Heart right ventricle (tissue), 16 donors: ENCODE measurements around the gene NHP2. TPM values are rescaled to one million over a fixed set of nuclear protein-coding genes. Genes with fewer than 3 reads are reported as not detected.
"Not testable (repeated sequence)": the region's sequence is repeated elsewhere in the genome, so short reads cannot be mapped to it uniquely, and the experiment has no call there.

Experiments used
- ATAC-seq, 8 donors: fragments of 200-7000 bp; cut with Tn5 transposase; one replicate each; pipeline ENCODE4 v1.9.1; 2020; ENCODE audit warnings: mild to moderate bottlenecking in 8 of 8, moderate library complexity in 8 of 8, moderate number of reproducible peaks in 1 of 8
- DNase-seq, 2 donors: peaks; one replicate each; pipeline ENCODE4 v3.0.0-alpha.2; 2020
- H3K27ac ChIP-seq, 10 donors: fragments of 200-600 bp; sonication (generic) in 2 of 10; one replicate each; pipeline versions ENCODE4 v1.5.0 to v1.8.0; 2020 to 2022; ENCODE audit warnings: mild to moderate bottlenecking in 3 of 10
- H3K27me3 ChIP-seq, 7 donors: fragments of 200-600 bp; one replicate each; pipeline ENCODE4 v1.8.0; 2021 to 2022; ENCODE audit warnings: mild to moderate bottlenecking in 2 of 7
- H3K36me3 ChIP-seq, 9 donors: fragments of 200-600 bp; sonication (generic) in 1 of 9; one replicate each; pipeline versions ENCODE4 v1.5.0 to v1.8.0; 2020 to 2022; ENCODE audit warnings: mild to moderate bottlenecking in 2 of 9
- H3K4me1 ChIP-seq, 9 donors: fragments of 200-600 bp; sonication (generic) in 1 of 9; one replicate each; pipeline versions ENCODE4 v1.5.0 to v1.8.0; 2020 to 2022; ENCODE audit warnings: mild to moderate bottlenecking in 4 of 9
- H3K4me3 ChIP-seq, 10 donors: fragments of 200-600 bp; sonication (generic) in 2 of 10; one replicate each; pipeline versions ENCODE4 v1.5.0 to v1.8.0; 2020 to 2022; ENCODE audit warnings: mild to moderate bottlenecking in 7 of 10, moderate library complexity in 2 of 10
- H3K9me3 ChIP-seq, 11 donors: fragments of 200-600 bp in 10 of 11; sonication (generic) in 2 of 11; one replicate each; pipeline versions ENCODE4 v1.5.0 to v1.8.0; 2013 to 2022; ENCODE audit warnings: mild to moderate bottlenecking in 2 of 11, control low read depth in 1 of 11, moderate library complexity in 1 of 11
- CTCF ChIP-seq, 9 donors: fragments of 200-600 bp; sonication (generic) in 2 of 9; IDR thresholded peaks; one replicate each; pipeline versions ENCODE4 v1.5.0 to v1.8.0; 2021 to 2022; ENCODE audit warnings: antibody characterized with exemption in 9 of 9, mild to moderate bottlenecking in 5 of 9, moderate library complexity in 1 of 9
- WGBS, 2 donors: extraction: QIAGEN DNeasy Blood & Tissue Kit; methylation state at CpG; one replicate each; pipeline ENCODE4 v1.1.7; 2013; ENCODE audit warnings: inconsistent platforms in 1 of 2; 5-methylcytosine and 5-hydroxymethylcytosine counted together
- intact Hi-C, 10 donors: fragments of 100-400 bp; cut with DNase I; formaldehyde crosslinking; loops; one replicate each; pipeline versions ENCODE4 v1.11.1 to v1.14.2; 2022
- polyA plus RNA-seq, 2 donors: library from polyadenylated mRNA; stranded (reverse); fragments of 200-250 nt; gene quantifications; one replicate each; pipeline ENCODE4 v1.2.3, GENCODE V29; 2013
- total RNA-seq, 10 donors: library from RNA; stranded (reverse); fragmentation: NEBNext Ultra II Directional in 3 of 10; extraction: Animal tissue kit (Norgen Biotek cat#: 25700) in 3 of 10; gene quantifications; one replicate each; pipeline versions ENCODE4 v1.2.1 to v1.2.4, GENCODE V29; 2021 to 2023
- donor health status: Arrhythmogenic right ventricular cardiomyopathy.
- donor health status: ischemic (EF 13 %, LVEDD 7.1; RV severe dilation, severe dysfunction).
- donor health status: healthy with polysubstance abuse.
- donor health status: DM: no; HTN: yes; CAD: no.
- donor health status: DM: no; HTN: no; CAD: no.
- donor health status: ischemic (EF 25% LVEDD 6.9; RV normal size, moderate dysfunction).
- donor health status: ischemic (EF 25% LVEDD 5.7; RV mildly dilated, moderate dysfunction).
- donor health status: healthy.
- donor health status: DM: yes; HTN: yes; CAD: no.
- donor health status: Ischemic cardiomyopathy.
- donor health status: ischemic (EF 35%, LVEDD 5.7; RV mildly dilated, moderate dysfunction).
- donor health status: nonischemic (EF 11% LVEDD 7.7; RV severe dilation, severe dysfunction).
- donor health status: DM: yes; HTN: yes; CAD: no.
- donor health status: PGD.
- donor health status: ischemic (EF 29% LVEDD 5.4; RV normal size, mild dysfunction).
- donor health status: nonischemic (EF 23%, LVEDD 6.1; RV moderate dilation, normal function).

NHP2 gene
- total and polyA plus RNA-seq, 12 donors, result 59.8 to 272 (median 74.5) TPM

GRCh38 chr5:178131446-178131996, 22.2 kb downstream of the NHP2 start:
- intact Hi-C loops, result loop anchor here in 1 of 10 donors (2.0 kb wide), 1 partner anchor 21 kb away; the partner anchor contains the start of gene NHP2
- Histone ChIP-seq H3K4me1 (peaks cover 2 to 30% (median 20%) of the 10 kb centered on the region in 9 donors), H3K36me3 (peaks cover 0 to 35% (median 0%) of the 10 kb centered on the region in 9 donors), H3K4me3 (peak overlapping the region; percentile 68 to 99 (median 86)), H3K27me3 (no peaks in the 10 kb centered on the region), H3K9me3 (no peaks in the 10 kb centered on the region), H3K27ac (peak overlapping the region; percentile 84 to 97 (median 93))
- DNase-seq (no peak), ATAC-seq (no peak)
- no peak for TF ChIP-seq CTCF (IDR thresholded peaks at IDR 0.05)
- 20 to 31% methylated on average over 10 of the region's 10 CpGs for WGBS, 2 donors

- no peaks in the 10 kb centered on the region for H3K27me3 ChIP-seq
- peaks cover 2 to 37% (median 27%) of the 10 kb centered on the region in 9 donors for H3K4me1 ChIP-seq
- ATAC-seq, result peak; percentile 92 to 97 (median 95)
- peak within 1 kb of the TSS; percentile 68 to 99 (median 86) for H3K4me3 ChIP-seq
- peak within 1 kb of the TSS; percentile 84 to 97 (median 93) for H3K27ac ChIP-seq
- WGBS, 2 donors, result 0% methylated on average over 83 to 102 of the region's 102 CpGs
- H3K36me3 ChIP-seq, result peaks cover 0 to 29% (median 0%) of the 10 kb centered on the region in 9 donors
- no peaks in the 10 kb centered on the region for H3K9me3 ChIP-seq
- intact Hi-C loops, result loop anchor here in 1 of 10 donors (2.0 kb wide), 1 partner anchor 22 kb away; the partner anchor contains the start of gene NHP2
- DNase-seq, result peak; percentile 79 to 89
- no peak for TF ChIP-seq CTCF (IDR thresholded peaks at IDR 0.05)
These were observed 22.9 kb downstream of the NHP2 start, which contains the start of gene RMND5B for GRCh38 chr5:178130576-178131445. RMND5B (plus strand) TSS chr5:178131014; CDS start chr5:178138120, 7,106 bp downstream.

- Histone ChIP-seq H3K27ac (peak overlapping the region; percentile 84 to 97 (median 93)), H3K4me1 (peaks cover 2 to 40% (median 28%) of the 10 kb centered on the region in 9 donors), H3K4me3 (peak overlapping the region; percentile 68 to 99 (median 86)), H3K36me3 (peaks cover 0 to 23% (median 0%) of the 10 kb centered on the region in 9 donors)
- ATAC-seq, result peak in 1 of 8 donors; percentile 2
- not testable (repeated sequence) for DNase-seq, H3K27me3 ChIP-seq, H3K9me3 ChIP-seq
- 6 to 16% methylated on average over 11 of the region's 11 CpGs for WGBS, 2 donors
- intact Hi-C loops, result loop anchor here in 1 of 10 donors (2.0 kb wide), 1 partner anchor 23 kb away; the partner anchor contains the start of gene NHP2
These were observed 23.5 kb downstream of the NHP2 start for GRCh38 chr5:178130234-178130575.

DNA sequence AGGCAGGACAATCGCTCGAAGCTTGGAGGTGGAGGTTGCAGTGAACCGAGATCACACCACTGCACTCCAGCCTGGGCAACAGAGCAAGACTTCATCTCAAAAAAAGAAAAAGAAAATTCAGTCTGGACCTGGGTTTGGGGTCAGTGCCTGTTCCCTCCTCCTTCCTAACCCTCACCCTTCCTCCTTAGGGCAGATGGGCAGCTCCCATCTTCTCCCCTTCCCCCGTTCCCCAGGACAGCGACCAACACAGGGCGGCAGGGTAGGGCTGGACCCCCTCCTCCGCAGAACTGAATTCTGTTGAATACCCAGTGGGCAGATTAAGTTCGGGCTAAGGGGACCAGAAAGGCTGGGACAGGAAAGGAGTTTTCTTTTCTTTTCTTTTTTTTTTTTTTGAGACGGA, 24.4 kb downstream of the NHP2 start:
- WGBS, 2 donors, result 90 to 96% methylated on average over 9 of the region's 9 CpGs
- DNase-seq (no peak), ATAC-seq (no peak)
- H3K27me3 ChIP-seq, result no peaks in the 10 kb centered on the region
- peaks cover 2 to 43% (median 28%) of the 10 kb centered on the region in 9 donors for H3K4me1 ChIP-seq
- no peaks in the 10 kb centered on the region for H3K9me3 ChIP-seq
- intact Hi-C loops, result no loop called here
- peaks cover 0 to 14% (median 0%) of the 10 kb centered on the region in 9 donors for H3K36me3 ChIP-seq
- TF ChIP-seq CTCF (IDR thresholded peaks at IDR 0.05), result no peak
- no peak overlapping the region for H3K4me3 ChIP-seq
- H3K27ac ChIP-seq, result no peak overlapping the region

DNA sequence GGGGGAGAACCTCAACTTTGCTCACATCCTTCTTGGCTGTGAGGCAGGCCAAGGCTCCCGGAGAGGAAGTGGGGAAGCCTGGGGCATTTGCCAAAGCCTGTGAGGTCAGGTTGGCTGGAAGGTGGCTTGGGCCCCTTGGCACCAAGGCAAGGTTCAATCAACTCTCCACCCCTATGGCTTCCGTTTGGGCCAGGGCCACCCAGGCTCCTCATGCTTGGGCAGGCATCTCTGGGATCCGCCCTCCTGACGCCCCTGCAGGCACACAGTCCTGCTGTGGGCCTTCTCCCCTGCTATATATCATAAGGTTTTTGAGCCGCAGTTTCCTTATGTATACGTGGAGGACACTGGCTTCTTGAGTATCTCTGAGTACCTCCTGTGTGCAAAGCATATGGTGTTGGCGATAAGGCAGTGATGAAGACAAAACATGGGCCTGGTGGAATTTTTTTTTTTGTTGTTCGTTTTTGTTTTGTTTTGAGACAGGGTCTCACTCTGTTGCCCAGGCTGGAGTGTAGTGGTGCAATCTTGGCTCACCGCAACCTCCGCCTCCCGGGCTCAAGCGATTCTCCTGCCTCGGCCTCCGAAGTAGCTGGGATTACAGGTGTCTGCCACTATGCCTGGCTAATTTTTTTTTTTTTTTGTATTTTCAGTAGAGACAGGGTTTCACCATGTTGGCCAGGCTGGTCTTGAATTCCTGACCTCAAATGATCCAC, 26.2 kb downstream of the NHP2 start:
- H3K27me3 ChIP-seq, intact Hi-C loops, H3K4me3 ChIP-seq, DNase-seq, H3K36me3 ChIP-seq, H3K9me3 ChIP-seq, ATAC-seq: not testable (repeated sequence)
- Histone ChIP-seq H3K27ac (peak overlapping the region in 5 of 10 donors; percentile 25 to 64 (median 46)), H3K4me1 (peaks cover 2 to 52% (median 29%) of the 10 kb centered on the region in 9 donors)
- 76 to 82% methylated on average over 14 of the region's 14 CpGs for WGBS, 2 donors
